H1 (cell line): ENCODE results near the gene MACC1. TPM values are rescaled to one million over a fixed set of nuclear protein-coding genes. Genes with fewer than 3 reads are reported as not detected.

ENCODE experiments used
- CTCF ChIA-PET: fragments of 300-600 bp; sonication (Branson Sonifier 250); formaldehyde crosslinking; loops from one replicate; lab custom pipeline; 2021; ENCODE audit not compliant: partially characterized antibody; lab: Charles Lee
- POLR2A ChIA-PET: fragments of 300-600 bp; sonication (Branson Sonifier 250); formaldehyde crosslinking; loops from one replicate; lab custom pipeline; 2021; ENCODE audit warnings: inconsistent platforms; ENCODE audit not compliant: partially characterized antibody; lab: Charles Lee
- DNase-seq, 2 experiments: peaks; one replicate each; pipeline versions ENCODE4 v3.0.0 to v3.0.0-alpha.2; 2010 to 2022; ENCODE audit warnings: low spot score in 2 of 2, low read depth in 1 of 2, mixed read lengths in 1 of 2
- FAIRE-seq: peaks from 2 replicates; lab custom pipeline; 2011; peaks lifted over from hg19 to GRCh38; lab: Jason Lieb, UNC
- H2AFZ ChIP-seq: 2 replicates; pipeline ENCODE4 v1.8.1; 2012; ENCODE audit warnings: low read length, inconsistent platforms
- H2AK5ac ChIP-seq: 2 replicates; pipeline ENCODE4 v1.6.1; 2013; ENCODE audit warnings: low read depth, low read length
- H2BK120ac ChIP-seq: replicated peaks from 2 replicates; pipeline ENCODE3; 2013; ENCODE audit warnings: low read depth, low read length, inconsistent platforms
- H2BK12ac ChIP-seq: 2 replicates; pipeline ENCODE4 v1.6.1; 2013; ENCODE audit warnings: low read depth, low read length
- H2BK15ac ChIP-seq: 2 replicates; pipeline ENCODE4 v1.6.1; 2013; ENCODE audit warnings: low read length
- H2BK20ac ChIP-seq: 2 replicates; pipeline ENCODE4 v1.6.1; 2013; ENCODE audit warnings: low read length
- H2BK5ac ChIP-seq: 2 replicates; pipeline ENCODE4 v1.6.1; 2013; ENCODE audit warnings: low read depth, low read length
- H3K14ac ChIP-seq: 2 replicates; pipeline ENCODE4 v1.6.1; 2013; ENCODE audit warnings: inconsistent platforms; ENCODE audit not compliant: insufficient read length
- H3K18ac ChIP-seq: 2 replicates; pipeline ENCODE4 v1.6.1; 2013; ENCODE audit warnings: low read length; ENCODE audit errors: extremely low read depth
- H3K23ac ChIP-seq: 2 replicates; pipeline ENCODE4 v1.6.1; 2013; ENCODE audit warnings: inconsistent platforms; ENCODE audit not compliant: insufficient read length
- H3K23me2 ChIP-seq: 2 replicates; pipeline ENCODE4 v1.6.1; 2013; ENCODE audit warnings: low read depth, low read length
- H3K27ac ChIP-seq: 2 replicates; pipeline ENCODE4 v1.6.1; 2011; ENCODE audit warnings: low read depth, low read length, inconsistent platforms
- H3K27me3 ChIP-seq, 4 experiments: replicated peaks in 1 of 4; 1 replicate in 1 of 4; 2 replicates in 3 of 4; pipeline versions ENCODE4 v1.6.1 to v1.8.1; 2011 to 2013; ENCODE audit warnings: low read length in 3 of 4, mild to moderate bottlenecking in 3 of 4, inconsistent platforms in 2 of 4, mixed read lengths in 2 of 4, moderate library complexity in 1 of 4; ENCODE audit not compliant: control insufficient read depth in 3 of 4, insufficient read depth in 3 of 4; ENCODE audit errors: extremely low read depth in 1 of 4
- H3K36me3 ChIP-seq, 4 experiments: 2 replicates each; pipeline versions ENCODE4 v1.6.1 to v1.8.1; 2011 to 2013; ENCODE audit warnings: mild to moderate bottlenecking in 4 of 4, low read length in 3 of 4, moderate library complexity in 2 of 4, control low read depth in 1 of 4, inconsistent platforms in 1 of 4; ENCODE audit not compliant: insufficient read depth in 4 of 4, control insufficient read depth in 2 of 4
- H3K4ac ChIP-seq: replicated peaks from 2 replicates; pipeline ENCODE3; 2013; ENCODE audit warnings: low read length, low read depth, mixed read lengths, inconsistent platforms; ENCODE audit not compliant: insufficient read length
- H3K4me1 ChIP-seq, 4 experiments: replicated peaks in 1 of 4; 1 replicate in 1 of 4; 2 replicates in 3 of 4; pipeline versions ENCODE4 v1.6.1 to v1.8.1; 2011 to 2013; ENCODE audit warnings: low read length in 3 of 4, inconsistent platforms in 2 of 4, mixed read lengths in 1 of 4; ENCODE audit not compliant: insufficient read depth in 4 of 4, control insufficient read depth in 3 of 4
- H3K4me2 ChIP-seq, 2 experiments: 2 replicates each; pipeline versions ENCODE4 v1.6.1 to v1.8.1; 2011 to 2013; ENCODE audit warnings: low read depth in 2 of 2, low read length in 2 of 2, control low read depth in 1 of 2, inconsistent platforms in 1 of 2, mild to moderate bottlenecking in 1 of 2; ENCODE audit not compliant: insufficient read depth in 1 of 2
- H3K4me3 ChIP-seq, 4 experiments: fragments of 200-600, 300-600 bp in 1 of 4; sonication (generic), shearing (Covaris generic), sonication (Bioruptor Twin) in 1 of 4; 2 replicates each; pipeline versions ENCODE4 v1.5.1 to v1.8.1; 2011 to 2016; ENCODE audit warnings: low read length in 4 of 4, low read depth in 3 of 4, control low read depth in 2 of 4, inconsistent platforms in 2 of 4, mild to moderate bottlenecking in 2 of 4, mixed read lengths in 1 of 4, moderate library complexity in 1 of 4; ENCODE audit not compliant: insufficient read depth in 2 of 4; ENCODE audit errors: extremely low read depth in 1 of 4
- H3K56ac ChIP-seq: replicated peaks from 2 replicates; pipeline ENCODE3; 2013; ENCODE audit warnings: low read depth, mild to moderate bottlenecking, mixed read lengths, low read length, inconsistent platforms; ENCODE audit not compliant: insufficient read length
- H3K79me1 ChIP-seq: 2 replicates; pipeline ENCODE4 v1.6.1; 2013; ENCODE audit warnings: low read depth, low read length, control low read depth
- H3K79me2 ChIP-seq, 2 experiments: 2 replicates each; pipeline versions ENCODE4 v1.6.1 to v1.8.1; 2012 to 2013; ENCODE audit warnings: low read length in 2 of 2, mild to moderate bottlenecking in 2 of 2, inconsistent platforms in 1 of 2; ENCODE audit not compliant: insufficient read depth in 2 of 2, control insufficient read depth in 1 of 2
- H3K9ac ChIP-seq, 4 experiments: replicated peaks in 1 of 4; 1 replicate in 1 of 4; 2 replicates in 3 of 4; pipeline versions ENCODE4 v1.6.1 to v1.8.1; 2011 to 2013; ENCODE audit warnings: low read depth in 3 of 4, low read length in 3 of 4, control low read depth in 2 of 4, mild to moderate bottlenecking in 2 of 4, moderate library complexity in 2 of 4, inconsistent platforms in 1 of 4; ENCODE audit errors: extremely low read depth in 1 of 4
- H3K9me3 ChIP-seq, 2 experiments: 2 replicates each; pipeline versions ENCODE4 v1.6.1 to v1.8.1; 2012 to 2013; ENCODE audit warnings: mild to moderate bottlenecking in 2 of 2, moderate library complexity in 2 of 2, control low read depth in 1 of 2, inconsistent platforms in 1 of 2, low read depth in 1 of 2, low read length in 1 of 2, mixed read lengths in 1 of 2; ENCODE audit not compliant: insufficient read depth in 2 of 2
- H4K20me1 ChIP-seq, 2 experiments: replicated peaks in 1 of 2; 2 replicates each; pipeline versions ENCODE3 to v1.8.1; 2011 to 2013; ENCODE audit warnings: inconsistent platforms in 2 of 2, low read length in 2 of 2, mild to moderate bottlenecking in 1 of 2; ENCODE audit not compliant: insufficient read depth in 2 of 2, control insufficient read depth in 1 of 2
- H4K5ac ChIP-seq: 2 replicates; pipeline ENCODE4 v1.6.1; 2013; ENCODE audit warnings: low read length, low read depth, mixed read lengths, inconsistent platforms; ENCODE audit not compliant: insufficient read length
- H4K8ac ChIP-seq: 2 replicates; pipeline ENCODE4 v1.8.0; 2013; ENCODE audit warnings: mild to moderate bottlenecking, moderate library complexity, low read length, inconsistent platforms; ENCODE audit not compliant: insufficient read depth; ENCODE audit errors: extremely low read depth
- H4K91ac ChIP-seq: replicated peaks from 2 replicates; pipeline ENCODE3; 2013; ENCODE audit warnings: low read length, mixed read lengths, inconsistent platforms; ENCODE audit not compliant: insufficient read length
- CEBPB ChIP-seq: IDR thresholded peaks from 2 replicates; pipeline ENCODE4 v1.6.1; 2012; ENCODE audit warnings: low read depth, low read length
- SUZ12 ChIP-seq: fragments of 200-600 bp; sonication (generic); IDR thresholded peaks from 2 replicates; pipeline ENCODE4 v1.6.1; 2012; ENCODE audit warnings: mild to moderate bottlenecking, inconsistent platforms, low read length, moderate library complexity, mixed read lengths
- WGBS, 2 experiments: shearing (Covaris generic) in 1 of 2; methylation state at CpG; one replicate each; pipeline versions ENCODE4 v1.1.6 to v1.1.7; 2013 to 2015; ENCODE audit warnings: low lambda C conversion rate in 2 of 2, mixed read lengths in 2 of 2, inconsistent platforms in 1 of 2, low coverage in 1 of 2, missing lambda C conversion rate in 1 of 2; ENCODE audit not compliant: insufficient replicate concordance in 2 of 2, insufficient coverage in 1 of 2, insufficient read length in 1 of 2; ENCODE audit errors: extremely low coverage in 1 of 2, missing lambda C conversion rate in 1 of 2; 5-methylcytosine and 5-hydroxymethylcytosine counted together
- polyA plus RNA-seq, 7 experiments: library from polyadenylated mRNA; depleted of rRNA in 3 of 7; stranded (reverse) in 5 of 7; unstranded in 2 of 7; fragments of >200 nt in 5 of 7; fragments of 200-250 nt in 2 of 7; gene quantifications; 1 replicate in 5 of 7; 2 replicates in 1 of 7; 4 replicates in 1 of 7; pipeline versions ENCODE4 v1.2.1 to v1.2.3, GENCODE V29; 2011 to 2013; ENCODE audit warnings: missing spikeins in 2 of 7, mixed read lengths in 2 of 7
- total RNA-seq: library from RNA; stranded (reverse); fragmentation: NEBNext Ultra II Directional; extraction: Animal tissue kit (Norgen Biotek cat#: 25700); gene quantifications from 2 replicates; pipeline ENCODE4 v1.2.1, GENCODE V29; 2021

The MACC1 gene
- total and polyA plus RNA-seq, 2 of the 8 experiments (the other 6 are each of a cell fraction or from before 2014, with no cell fraction given): 2.0 to 17.2 TPM

DNA sequence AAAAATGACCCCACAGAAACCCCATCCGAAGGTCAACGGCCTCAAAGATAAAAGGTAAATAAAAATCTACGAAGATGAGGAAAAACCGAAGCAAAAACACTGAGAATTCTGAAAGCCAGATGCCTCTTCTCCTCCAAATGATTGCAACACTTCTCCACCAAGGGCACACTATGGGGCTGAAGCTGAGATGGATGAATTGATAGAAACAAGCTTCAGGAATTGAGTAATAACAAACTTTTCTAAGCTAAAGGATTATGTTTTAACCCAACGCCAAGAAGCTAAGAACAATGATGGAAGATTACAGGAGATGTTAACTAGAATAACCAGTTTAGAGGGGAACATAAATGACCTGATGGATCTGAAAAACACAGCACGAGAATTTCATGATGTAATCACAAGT, 127.8 kb downstream of the MACC1 start:
- no peaks in the 10 kb centered on the region for H3K27me3 ChIP-seq
- ChIA-PET CTCF (interaction anchor here (0.6 to 1.5 kb wide), 2 partner anchors 31 to 40 kb away, joined by 3 read pairs; no protein-coding TSS in a partner anchor), POLR2A (interaction anchor here (0.9 to 4.0 kb wide), 3 partner anchors 15 to 31 kb away, joined by 3 to 10 read pairs (median 3); no protein-coding TSS in a partner anchor)
- H4K20me1 ChIP-seq: no peaks in the 10 kb centered on the region
- H2BK15ac ChIP-seq: no peak overlapping the region
- no peak overlapping the region for H3K14ac ChIP-seq
- H2BK5ac ChIP-seq: 0 out of 2 replicates have a peak overlapping the region, but pooled peaks have one; percentile 11
- no peak overlapping the region for H4K5ac ChIP-seq
- no peak overlapping the region for H2BK12ac ChIP-seq
- H2AFZ ChIP-seq: no peak overlapping the region
- H3K23me2 ChIP-seq: no peaks in the 10 kb centered on the region
- H3K18ac ChIP-seq: no peak overlapping the region
- no peak overlapping the region for H4K91ac ChIP-seq
- H3K56ac ChIP-seq: no peak overlapping the region
- no peak overlapping the region for H3K23ac ChIP-seq
- no peak overlapping the region for H3K4me2 ChIP-seq
- H3K27ac ChIP-seq: no peak overlapping the region
- H3K79me2 ChIP-seq: peaks cover 5 to 93% of the 10 kb centered on the region in 2 experiments
- H2BK20ac ChIP-seq: no peak overlapping the region
- no peak for DNase-seq
- 94% methylated on average over 6 of the region's 6 CpGs; no CpG with 5 or more reads in 1 of the 2 experiments for WGBS, 2 experiments
- H3K9ac ChIP-seq: no peak overlapping the region
- H3K4me3 ChIP-seq: no peak overlapping the region
- no peak for TF ChIP-seq SUZ12
- peak; percentile 37; the same call in 1 of the 2 replicates for TF ChIP-seq CEBPB
- TF ChIP-seq, all 59 proteins: peak for 1
- Histone ChIP-seq H3K4ac (no peak overlapping the region), H3K9me3 (no peaks in the 10 kb centered on the region), H3K79me1 (no peaks in the 10 kb centered on the region), H3K36me3 (peaks cover 0 to 4% (median 2%) of the 10 kb centered on the region in 4 experiments; a peak in 1 of 8 replicates), H3K4me1 (peaks cover 0 to 3% (median 0%) of the 10 kb centered on the region in 4 experiments; a peak in 2 of 7 replicates), H2AK5ac (no peak overlapping the region), H4K8ac (no peak overlapping the region), H2BK120ac (no peak overlapping the region)
- FAIRE-seq: no peak
